Upper lobe of left lung (tissue), 4 donors: ENCODE data around the gene HSFX2.

Experiments
- CTCF ChIP-seq, 6 experiments: fragments of 450-650 bp in 4 of 6; fragments of 200-600 bp in 2 of 6; sonication (generic) in 2 of 6; IDR thresholded peaks; one replicate each; pipeline ENCODE4 v1.5.1; 2016 to 2019; ENCODE audit warnings: antibody characterized with exemption in 6 of 6
- EP300 ChIP-seq, 4 donors: sonication (generic); formaldehyde crosslinking; IDR thresholded peaks; one replicate each; pipeline ENCODE4 v1.5.1; 2017; ENCODE audit warnings: antibody characterized with exemption in 4 of 4, control low read depth in 2 of 4
- POLR2A ChIP-seq, 4 donors: fragments of 450-650 bp; IDR thresholded peaks; one replicate each; pipeline ENCODE4 v1.5.1; 2016 to 2017; ENCODE audit warnings: antibody characterized with exemption in 4 of 4, mild to moderate bottlenecking in 2 of 4
- POLR2AphosphoS5 ChIP-seq, 2 donors: sonication (generic); formaldehyde crosslinking; IDR thresholded peaks; one replicate each; pipeline ENCODE4 v1.5.1; 2017; ENCODE audit warnings: antibody characterized with exemption in 2 of 2

- TF ChIP-seq CTCF (IDR thresholded peaks at IDR 0.05) (no peak), EP300 (IDR thresholded peaks at IDR 0.05) (no peak), POLR2A (IDR thresholded peaks at IDR 0.05) (no peak), POLR2AphosphoS5 (IDR thresholded peaks at IDR 0.05) (no peak)
These were observed 35.6 kb upstream of the HSFX2 start for GRCh38 chrX:149630681-149631233.
